ENCODE results near the gene DIS3L2. TPM values are rescaled to one million over a fixed set of nuclear protein-coding genes. Genes with fewer than 3 reads are reported as not detected.
"Not testable (repeated sequence)": the region's sequence is repeated elsewhere in the genome, so short reads cannot be mapped to it uniquely, and the experiment has no call there.

Gene DIS3L2
- total RNA-seq, 1 donor from 2014 or later: 34.3 TPM

DNA sequence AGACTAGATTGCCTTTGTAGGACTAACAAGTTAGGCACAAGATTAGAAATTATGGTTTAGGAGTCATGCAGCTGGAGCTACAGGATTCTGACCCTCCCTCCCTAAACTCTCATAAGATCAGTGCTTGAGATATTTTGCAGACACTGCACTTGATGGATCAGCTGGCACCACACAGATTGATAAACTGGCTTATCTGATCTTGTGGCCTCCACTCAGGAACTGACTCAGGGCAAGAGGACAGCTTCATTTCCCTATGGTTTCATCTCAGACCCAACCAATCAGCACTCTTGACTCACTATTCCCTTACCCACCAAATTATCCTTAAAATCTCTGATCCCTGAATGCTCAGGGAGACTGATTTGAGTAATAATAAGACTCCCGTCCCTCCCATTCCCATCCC lies 152.3 kb downstream of the DIS3L2 start:
- H3K9me3 Mint-ChIP-seq (ENCODE audit: unreplicated experiment): peaks cover 6% of the 10 kb centered on the region
- DNase-seq (ENCODE audit: extremely low spot score, unreplicated experiment): no peak

DNA sequence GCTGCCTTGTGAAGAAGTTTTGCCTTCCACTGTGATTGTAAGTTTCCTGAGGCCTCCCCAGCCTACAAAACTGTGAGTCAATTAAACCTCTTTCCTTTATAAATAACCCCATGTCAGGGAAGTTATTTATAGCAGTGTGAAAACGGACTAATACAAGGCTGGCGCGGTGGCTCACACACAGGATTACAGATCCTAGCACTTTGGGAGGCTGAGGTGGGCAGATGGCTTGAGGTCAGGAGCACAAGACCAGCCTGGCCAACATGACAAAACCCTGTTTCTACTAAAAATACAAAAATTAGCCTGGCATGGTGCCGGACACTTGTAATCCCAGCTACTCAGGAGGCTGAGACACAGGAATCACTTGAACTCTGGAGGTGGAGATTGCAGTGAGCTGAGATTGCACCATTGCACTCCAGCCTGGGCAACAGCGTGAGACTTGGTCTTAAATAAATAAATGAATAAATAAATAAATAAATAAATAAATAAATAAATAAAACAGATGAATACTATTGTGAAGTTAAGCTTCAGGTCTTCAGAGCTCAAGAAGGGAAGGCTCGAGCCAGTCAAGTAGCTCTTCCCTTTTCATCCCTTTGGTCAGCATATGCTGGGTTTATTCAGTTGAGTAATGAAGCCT lies 154.3 kb downstream of the DIS3L2 start:
- H3K27ac Mint-ChIP-seq (ENCODE audit: unreplicated experiment); H3K4me1 Mint-ChIP-seq (ENCODE audit: unreplicated experiment); H3K36me3 Mint-ChIP-seq (ENCODE audit: unreplicated experiment); H3K9me3 Mint-ChIP-seq (ENCODE audit: unreplicated experiment); H3K27me3 Mint-ChIP-seq (ENCODE audit: unreplicated experiment); H3K4me3 Mint-ChIP-seq (ENCODE audit: unreplicated experiment); DNase-seq (ENCODE audit: extremely low spot score, unreplicated experiment): not testable (repeated sequence)

More for the DNA sequence above, 152.3 kb downstream of the DIS3L2 start:
- Mint-ChIP-seq H3K36me3 (ENCODE audit: unreplicated experiment) (peaks cover 3% of the 10 kb centered on the region), H3K4me3 (ENCODE audit: unreplicated experiment) (no peak overlapping the region), H3K27ac (ENCODE audit: unreplicated experiment) (no peak overlapping the region), H3K27me3 (ENCODE audit: unreplicated experiment) (no peaks in the 10 kb centered on the region), H3K4me1 (ENCODE audit: unreplicated experiment) (no peaks in the 10 kb centered on the region)
- TF ChIP-seq, protein P1, sequence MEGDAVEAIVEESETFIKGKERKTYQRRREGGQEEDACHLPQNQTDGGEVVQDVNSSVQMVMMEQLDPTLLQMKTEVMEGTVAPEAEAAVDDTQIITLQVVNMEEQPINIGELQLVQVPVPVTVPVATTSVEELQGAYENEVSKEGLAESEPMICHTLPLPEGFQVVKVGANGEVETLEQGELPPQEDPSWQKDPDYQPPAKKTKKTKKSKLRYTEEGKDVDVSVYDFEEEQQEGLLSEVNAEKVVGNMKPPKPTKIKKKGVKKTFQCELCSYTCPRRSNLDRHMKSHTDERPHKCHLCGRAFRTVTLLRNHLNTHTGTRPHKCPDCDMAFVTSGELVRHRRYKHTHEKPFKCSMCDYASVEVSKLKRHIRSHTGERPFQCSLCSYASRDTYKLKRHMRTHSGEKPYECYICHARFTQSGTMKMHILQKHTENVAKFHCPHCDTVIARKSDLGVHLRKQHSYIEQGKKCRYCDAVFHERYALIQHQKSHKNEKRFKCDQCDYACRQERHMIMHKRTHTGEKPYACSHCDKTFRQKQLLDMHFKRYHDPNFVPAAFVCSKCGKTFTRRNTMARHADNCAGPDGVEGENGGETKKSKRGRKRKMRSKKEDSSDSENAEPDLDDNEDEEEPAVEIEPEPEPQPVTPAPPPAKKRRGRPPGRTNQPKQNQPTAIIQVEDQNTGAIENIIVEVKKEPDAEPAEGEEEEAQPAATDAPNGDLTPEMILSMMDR (IDR thresholded peaks at IDR 0.05): no peak

GRCh38 chr2:232116852-232117251 lies 155.3 kb downstream of the DIS3L2 start:
- H3K27me3 Mint-ChIP-seq (ENCODE audit: unreplicated experiment): no peaks in the 10 kb centered on the region
- H3K27ac Mint-ChIP-seq (ENCODE audit: unreplicated experiment): no peak overlapping the region
- TF ChIP-seq, protein P1 (IDR thresholded peaks at IDR 0.05): no peak
- peaks cover 7% of the 10 kb centered on the region for H3K36me3 Mint-ChIP-seq (ENCODE audit: unreplicated experiment)
- H3K4me1 Mint-ChIP-seq (ENCODE audit: unreplicated experiment): no peaks in the 10 kb centered on the region
- no peak for DNase-seq (ENCODE audit: extremely low spot score, unreplicated experiment)
- H3K9me3 Mint-ChIP-seq (ENCODE audit: unreplicated experiment): peaks cover 6% of the 10 kb centered on the region
- no peak overlapping the region for H3K4me3 Mint-ChIP-seq (ENCODE audit: unreplicated experiment)

DNA sequence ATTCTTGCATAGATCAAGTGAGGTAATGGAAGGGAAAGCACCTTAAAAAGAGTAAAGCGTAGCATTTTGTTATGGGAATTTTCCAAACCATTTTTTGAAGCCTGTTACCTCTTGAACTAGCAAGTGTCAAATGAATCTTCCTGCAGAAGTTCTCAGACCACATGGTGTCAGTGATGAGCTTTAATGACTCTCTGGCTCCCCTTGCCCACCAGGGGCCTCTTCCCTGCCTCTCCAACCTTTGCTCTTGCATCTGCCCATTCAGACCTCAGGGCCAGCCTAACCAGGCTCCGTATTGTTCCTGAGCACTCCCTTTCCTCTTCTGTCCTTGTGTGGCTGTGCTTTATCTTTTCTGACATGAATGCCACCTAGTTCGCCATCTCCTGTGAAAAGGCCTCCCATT lies 155.9 kb downstream of the DIS3L2 start:
- no peak overlapping the region for H3K27ac Mint-ChIP-seq (ENCODE audit: unreplicated experiment)
- H3K4me1 Mint-ChIP-seq (ENCODE audit: unreplicated experiment): no peaks in the 10 kb centered on the region
- TF ChIP-seq, protein P1 (IDR thresholded peaks at IDR 0.05): no peak
- H3K36me3 Mint-ChIP-seq (ENCODE audit: unreplicated experiment): peaks cover 7% of the 10 kb centered on the region
- no peak overlapping the region for H3K4me3 Mint-ChIP-seq (ENCODE audit: unreplicated experiment)
- DNase-seq (ENCODE audit: extremely low spot score, unreplicated experiment): no peak
- H3K9me3 Mint-ChIP-seq (ENCODE audit: unreplicated experiment): peaks cover 6% of the 10 kb centered on the region
- H3K27me3 Mint-ChIP-seq (ENCODE audit: unreplicated experiment): no peaks in the 10 kb centered on the region

DNA sequence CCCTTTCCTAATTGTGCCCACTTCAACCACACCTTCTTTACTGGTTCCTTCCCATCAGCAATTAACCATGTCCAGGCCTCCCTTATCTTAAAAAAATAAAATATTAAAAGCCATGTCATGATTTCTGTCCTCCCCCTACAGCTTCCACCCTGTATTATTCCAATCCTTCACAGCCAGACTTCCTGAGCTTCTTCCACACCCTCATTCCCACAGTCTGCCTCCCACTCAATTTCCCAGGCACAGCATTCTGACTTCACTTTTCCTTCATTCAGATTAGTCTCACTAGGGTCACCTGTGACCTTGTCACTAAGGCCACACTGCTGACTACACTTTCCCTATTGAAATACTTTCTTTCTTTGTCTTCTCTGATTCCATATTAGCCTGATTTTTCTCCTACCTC lies 159.4 kb downstream of the DIS3L2 start:
- no peak for DNase-seq (ENCODE audit: extremely low spot score, unreplicated experiment)
- Mint-ChIP-seq H3K27me3 (ENCODE audit: unreplicated experiment) (no peaks in the 10 kb centered on the region), H3K4me1 (ENCODE audit: unreplicated experiment) (no peaks in the 10 kb centered on the region), H3K27ac (ENCODE audit: unreplicated experiment) (no peak overlapping the region), H3K4me3 (ENCODE audit: unreplicated experiment) (no peak overlapping the region), H3K36me3 (ENCODE audit: unreplicated experiment) (peaks cover 13% of the 10 kb centered on the region), H3K9me3 (ENCODE audit: unreplicated experiment) (peaks cover 10% of the 10 kb centered on the region)
- TF ChIP-seq, protein P1 (IDR thresholded peaks at IDR 0.05): no peak
